HG02642 (cell line): Measurements from ENCODE around the gene NME9.

Experiments
- ATAC-seq: cut with Tn5 transposase; IDR thresholded peaks from one replicate; pipeline ENCODE4 v1.9.1; 2021; ENCODE audit warnings: mild to moderate bottlenecking; ENCODE audit not compliant: unreplicated experiment, poor library complexity

Gene NME9

DNA sequence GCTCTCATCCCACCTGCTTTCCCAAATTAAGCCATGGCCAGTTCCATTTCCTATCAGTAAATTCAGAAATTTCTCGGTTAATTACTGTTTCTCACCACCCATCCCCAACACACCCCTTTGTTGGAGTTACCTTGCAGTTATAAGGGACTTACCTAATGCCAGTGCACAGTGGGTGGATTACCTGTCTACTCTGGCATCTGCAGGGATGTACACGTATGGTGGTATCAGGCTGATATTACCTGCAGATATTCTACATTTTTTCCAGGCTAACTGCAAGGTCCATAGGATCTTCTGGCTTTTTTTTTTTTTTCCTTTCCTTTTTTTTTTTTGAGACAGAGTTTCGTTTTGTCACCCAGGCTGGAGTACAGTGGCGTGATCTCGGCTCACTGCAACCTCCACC is 10.9 kb upstream of the NME9 start:
- no peak for ATAC-seq

DNA sequence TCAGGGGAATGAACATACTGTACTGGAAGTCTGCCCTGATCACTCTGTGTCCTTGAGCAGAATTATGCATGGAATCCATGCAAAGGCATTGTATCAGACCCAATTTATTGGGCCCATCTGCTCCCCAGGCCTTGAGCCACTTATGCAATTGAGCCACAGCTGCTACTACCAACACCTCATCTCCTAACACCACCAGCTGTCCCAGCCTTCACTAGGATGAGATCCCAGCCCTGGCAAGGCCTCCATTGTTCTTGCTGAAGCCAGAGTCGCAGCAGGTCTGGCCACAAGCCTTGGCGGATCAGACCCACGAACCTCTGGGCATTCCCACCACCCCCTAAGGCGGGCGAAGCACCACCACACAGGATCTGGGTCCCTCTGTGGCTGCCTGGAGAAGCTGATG is 9.2 kb upstream of the NME9 start:
- no peak for ATAC-seq

DNA sequence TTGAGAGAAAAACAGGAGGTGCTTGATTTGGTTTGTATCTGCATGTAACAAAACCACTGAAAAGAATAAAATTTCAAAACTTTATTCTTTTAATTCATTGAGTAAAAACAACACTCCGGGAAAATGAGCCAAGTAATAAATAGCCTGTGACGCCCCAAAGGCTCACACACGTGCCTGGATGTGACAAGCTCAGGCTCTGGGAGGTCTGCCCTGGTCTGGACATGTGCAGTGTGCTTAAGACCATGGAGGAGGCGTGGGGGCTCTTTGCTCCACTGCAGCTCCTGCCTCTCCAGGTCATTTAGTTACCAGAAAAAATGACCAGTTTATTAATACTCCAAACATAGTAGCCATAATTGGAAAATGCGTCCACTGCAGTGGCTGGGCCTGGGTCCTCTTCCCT is 8.6 kb upstream of the NME9 start:
- ATAC-seq = no peak

DNA sequence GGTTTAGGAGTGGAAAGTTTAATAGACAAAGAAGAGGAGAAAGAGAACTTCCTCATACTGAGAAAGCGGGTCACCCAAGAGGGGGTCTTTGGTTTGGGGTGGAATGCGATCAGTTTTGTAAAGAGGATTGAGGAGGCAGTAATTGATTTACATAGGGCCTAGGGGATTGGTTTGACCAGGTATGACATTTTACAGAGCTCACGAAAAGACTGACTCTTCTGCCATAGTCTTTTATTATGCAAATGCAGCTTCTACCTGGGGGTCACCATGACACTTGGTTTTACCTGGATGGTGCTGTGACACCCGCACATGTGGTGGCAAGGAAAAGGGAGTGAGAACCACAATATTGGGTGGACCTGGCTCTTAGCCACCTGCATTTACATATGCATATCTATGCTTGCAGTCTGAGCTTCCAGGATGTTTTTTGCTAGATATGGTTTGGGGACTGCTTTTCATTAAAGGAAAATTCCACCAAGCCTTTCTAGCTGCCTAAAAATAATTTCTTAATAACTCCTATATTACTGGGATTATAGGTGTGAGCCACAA is 6.9 kb upstream of the NME9 start:
- no peak for ATAC-seq

DNA sequence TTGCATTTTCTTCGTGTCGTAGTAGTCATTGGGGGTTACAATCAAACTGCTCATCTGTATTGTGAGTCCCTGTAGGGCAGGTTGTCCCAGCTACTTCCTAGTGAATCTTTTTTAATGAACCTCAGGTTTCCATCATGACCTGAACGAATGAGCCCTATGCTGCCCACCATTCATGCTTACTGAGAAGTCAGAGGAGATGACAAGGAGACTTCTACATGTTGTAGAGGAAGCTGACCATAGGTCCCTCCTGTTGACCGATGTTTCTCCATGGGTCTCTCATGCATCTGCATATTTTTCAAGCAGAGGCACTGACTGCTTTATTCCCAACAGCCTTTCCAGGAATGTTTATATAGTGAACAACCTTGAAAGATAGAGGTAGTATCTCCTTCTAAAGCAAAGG is 5.0 kb upstream of the NME9 start:
- no peak for ATAC-seq

DNA sequence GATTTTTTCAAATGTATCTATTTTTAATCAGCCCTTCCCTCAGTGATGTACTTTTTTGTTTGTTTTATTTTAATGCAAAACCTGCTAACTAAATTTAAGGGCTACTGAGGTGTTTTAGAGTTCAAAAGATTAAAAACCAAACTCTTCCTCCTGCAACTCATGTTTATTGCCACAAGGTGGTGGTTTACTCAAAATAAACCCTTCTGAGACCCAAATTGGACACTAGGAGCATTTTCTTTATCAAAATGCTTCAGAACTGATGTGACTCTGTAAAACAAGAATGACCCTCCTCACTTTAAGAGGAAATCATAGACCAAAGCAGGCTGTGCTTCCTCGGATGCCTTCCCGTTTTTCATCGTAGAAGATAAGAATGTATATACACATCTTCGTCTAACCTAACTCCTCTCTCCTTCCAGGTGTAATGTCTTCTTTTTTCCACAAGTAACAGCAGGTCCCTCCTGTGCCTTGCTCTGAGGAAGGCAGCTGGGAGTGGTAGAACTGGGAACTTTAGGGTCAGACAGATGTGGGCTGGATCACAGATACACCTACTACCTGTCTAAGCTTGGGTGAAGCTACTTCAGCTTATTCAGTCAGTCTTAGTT is 2.9 kb upstream of the NME9 start:
- ATAC-seq = no peak

DNA sequence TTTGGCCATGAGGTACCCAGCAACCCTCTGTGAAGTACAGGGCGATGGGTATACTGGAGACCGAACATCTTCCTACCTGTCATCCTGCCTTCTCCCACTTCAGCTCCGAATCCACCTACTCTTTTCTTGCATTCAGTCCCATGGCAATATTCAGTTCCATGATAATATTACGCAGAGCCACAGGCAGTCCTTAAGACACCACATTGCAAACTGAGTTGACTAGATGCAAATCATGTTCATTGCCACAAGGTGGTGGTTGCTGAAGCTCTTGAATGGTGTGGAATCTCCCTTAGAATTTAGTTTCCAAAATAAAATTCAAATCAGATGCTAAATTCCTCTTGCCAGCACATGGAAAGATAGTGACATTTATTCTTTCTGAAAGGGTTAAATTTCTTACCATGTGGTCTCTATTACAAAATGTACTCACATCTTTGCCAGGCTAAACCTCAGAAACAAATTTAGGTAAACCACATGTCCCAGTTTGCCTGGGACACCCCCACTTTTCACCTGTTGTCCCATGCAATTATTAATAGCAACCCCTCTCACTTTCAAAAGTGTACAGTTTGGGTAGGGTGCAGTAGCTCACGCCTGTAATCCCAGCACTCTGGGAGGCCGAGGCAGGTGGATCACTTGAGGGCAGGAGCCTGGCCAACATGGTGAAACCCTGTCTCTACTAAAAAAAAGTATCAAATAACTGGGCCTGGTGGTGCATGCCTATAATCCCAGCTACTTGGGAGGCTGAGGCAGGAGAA is 1.7 kb upstream of the NME9 start:
- no peak for ATAC-seq

DNA sequence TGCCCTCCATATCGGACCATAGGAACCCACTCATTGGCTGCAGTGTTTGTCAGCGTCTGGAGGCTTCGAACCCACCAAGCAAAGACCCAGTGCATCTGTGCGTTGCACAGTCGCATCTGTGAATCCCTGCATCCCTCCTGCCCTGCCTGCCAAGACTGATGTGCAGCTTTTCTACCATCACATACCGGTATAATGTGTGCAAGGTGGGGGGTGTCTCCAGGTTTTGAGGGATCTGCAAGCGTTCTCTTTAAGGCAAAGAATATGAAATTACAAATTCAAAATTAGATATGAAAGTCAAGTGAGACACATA is 288 bp upstream of the NME9 start:
- no peak for ATAC-seq

DNA sequence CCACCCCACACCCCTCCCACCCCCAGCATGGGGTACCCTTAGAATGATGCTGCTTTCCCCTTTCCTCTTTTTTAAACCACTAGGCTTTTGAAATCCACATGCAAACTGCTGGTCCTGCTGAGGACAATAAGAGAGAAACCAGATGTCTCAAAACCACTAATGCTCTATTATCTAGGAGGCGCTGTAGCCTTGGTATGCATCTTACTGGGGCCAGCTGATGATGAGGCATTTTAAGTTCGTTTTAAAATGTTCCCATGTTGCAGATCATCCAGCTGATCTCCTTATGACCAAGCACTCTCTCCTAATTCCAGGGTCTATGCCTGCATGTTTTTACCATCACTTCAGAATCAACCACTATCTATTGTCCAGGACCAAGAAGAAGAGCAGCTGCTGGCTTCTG is 1.3 kb downstream of the NME9 start:
- ATAC-seq = no peak

DNA sequence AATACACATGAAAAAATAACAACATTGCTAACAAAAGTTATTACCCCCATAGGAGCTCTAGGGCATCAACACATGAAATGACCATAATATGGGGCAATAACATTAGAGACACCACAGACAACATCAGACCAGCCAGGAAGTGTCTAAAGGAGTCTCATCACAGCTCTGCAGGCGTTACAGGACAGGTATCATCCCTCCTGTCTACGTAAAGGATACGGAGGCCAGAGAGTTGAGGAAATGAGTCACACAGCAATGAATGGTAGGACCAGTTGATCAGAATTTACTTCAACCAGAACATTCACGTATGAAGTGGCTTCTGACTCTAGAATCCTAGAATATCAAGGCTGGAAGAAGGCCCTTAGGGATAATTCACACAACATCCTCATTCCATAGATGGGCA is 1.8 kb downstream of the NME9 start:
- ATAC-seq = no peak

DNA sequence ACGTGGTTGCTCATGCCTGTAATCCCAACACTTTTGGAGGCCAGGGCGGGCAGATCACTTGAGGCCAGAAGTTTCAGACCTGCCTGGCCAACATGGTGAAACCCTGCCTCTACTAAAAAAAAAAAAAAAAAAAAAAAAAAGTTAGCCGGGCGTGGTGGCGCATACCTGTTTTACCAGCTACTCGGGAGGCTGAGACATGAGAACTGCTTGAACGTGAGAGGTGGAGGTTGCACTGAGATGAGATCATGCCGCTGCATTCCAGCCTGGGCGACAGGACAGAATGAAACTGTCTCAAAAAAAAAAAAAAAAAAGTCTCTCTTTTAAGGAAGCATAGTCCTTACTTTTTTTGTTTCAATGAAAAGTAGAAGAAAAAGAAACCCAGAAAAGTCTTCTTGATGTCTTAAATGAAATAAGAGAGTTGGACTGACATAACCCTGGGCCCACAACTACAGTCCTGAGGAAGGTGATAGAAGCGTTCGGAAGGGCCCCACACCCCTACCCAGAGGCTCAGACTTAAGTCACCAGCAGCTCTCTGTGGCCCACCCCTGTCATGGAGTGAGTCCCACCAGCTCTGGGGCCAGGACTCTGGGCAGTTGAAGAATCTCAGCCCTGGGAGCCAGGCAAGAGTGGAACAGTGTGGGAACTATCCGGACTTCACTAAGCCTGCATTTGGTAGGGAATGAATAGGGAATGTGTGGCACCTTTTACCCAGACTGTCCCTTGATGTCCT is 2.6 kb downstream of the NME9 start:
- no peak for ATAC-seq

DNA sequence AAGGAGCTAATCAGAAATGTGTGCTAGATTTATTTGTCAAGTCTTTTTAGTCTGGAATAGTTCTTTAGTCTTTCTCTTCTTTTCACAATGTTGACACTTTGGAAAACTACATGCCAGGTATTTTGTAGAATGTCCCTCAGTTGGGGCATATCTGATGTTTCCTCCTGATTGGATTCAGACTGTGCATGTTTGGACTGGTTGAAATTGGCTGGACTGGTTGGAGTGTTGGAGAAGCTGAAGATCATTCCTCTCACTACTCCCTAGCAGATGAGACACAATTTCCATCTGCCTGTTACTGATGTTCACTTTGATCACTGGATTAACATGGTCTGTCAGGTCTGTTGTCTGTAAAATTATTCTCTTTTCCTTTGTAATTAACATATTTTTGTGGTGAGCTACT is 3.7 kb downstream of the NME9 start:
- ATAC-seq = no peak

DNA sequence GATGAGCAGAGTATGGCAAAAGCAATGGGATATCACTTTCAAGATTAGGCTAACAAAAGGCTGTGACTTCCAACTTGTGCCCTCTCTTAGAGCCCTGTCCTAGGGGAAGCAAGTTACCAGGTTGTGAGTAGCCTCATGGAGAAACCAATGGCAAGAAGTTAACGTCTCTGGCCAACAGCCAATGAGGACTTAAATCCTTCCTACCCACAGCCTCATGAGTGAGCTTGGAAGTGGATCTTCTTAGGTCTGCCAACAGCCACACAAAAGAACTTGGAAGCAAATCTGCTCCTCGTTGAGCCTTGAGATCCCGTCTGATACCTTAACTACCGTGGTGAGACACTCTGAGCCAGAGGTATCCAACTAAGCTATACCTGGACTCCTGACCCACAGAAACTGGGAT is 5.7 kb downstream of the NME9 start:
- ATAC-seq = no peak

DNA sequence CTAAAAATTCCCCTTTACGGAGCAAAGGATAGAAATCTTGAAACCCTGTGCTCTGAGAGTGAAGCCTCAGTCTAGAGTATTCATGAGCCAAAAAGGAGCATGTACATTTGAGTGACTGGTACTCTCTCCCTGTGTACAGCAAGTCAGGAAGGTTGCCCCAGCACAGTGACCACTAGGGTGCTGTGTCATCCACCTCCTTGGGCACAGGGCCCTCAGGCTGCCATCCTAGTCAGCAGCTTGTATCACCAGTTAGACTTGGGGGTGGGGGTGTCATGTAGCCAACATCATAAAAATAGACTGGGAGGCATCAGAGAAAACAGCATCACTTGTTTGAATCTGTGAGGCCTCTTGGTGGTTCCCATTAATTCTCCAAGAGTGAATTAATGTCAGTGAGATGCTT is 12.0 kb downstream of the NME9 start:
- no peak for ATAC-seq

DNA sequence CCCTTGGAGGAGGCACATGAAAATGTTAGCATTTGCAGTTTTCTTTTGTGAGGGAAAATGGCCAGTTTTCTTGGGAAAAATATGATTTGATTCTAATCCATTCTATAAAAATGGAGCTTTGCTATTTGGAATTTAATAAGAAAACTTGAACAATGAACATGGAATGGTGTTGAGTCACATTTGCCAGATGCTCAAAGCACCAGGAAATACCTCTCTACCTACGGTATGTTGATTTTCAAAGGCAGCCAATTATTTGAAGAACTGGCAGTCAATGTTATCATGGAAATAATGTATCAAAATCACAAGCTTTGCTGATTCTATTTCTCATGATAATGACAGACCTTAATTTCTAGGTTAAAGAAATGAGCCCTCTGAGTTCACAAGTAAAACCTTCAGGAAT is 14.9 kb downstream of the NME9 start:
- ATAC-seq = no peak

DNA sequence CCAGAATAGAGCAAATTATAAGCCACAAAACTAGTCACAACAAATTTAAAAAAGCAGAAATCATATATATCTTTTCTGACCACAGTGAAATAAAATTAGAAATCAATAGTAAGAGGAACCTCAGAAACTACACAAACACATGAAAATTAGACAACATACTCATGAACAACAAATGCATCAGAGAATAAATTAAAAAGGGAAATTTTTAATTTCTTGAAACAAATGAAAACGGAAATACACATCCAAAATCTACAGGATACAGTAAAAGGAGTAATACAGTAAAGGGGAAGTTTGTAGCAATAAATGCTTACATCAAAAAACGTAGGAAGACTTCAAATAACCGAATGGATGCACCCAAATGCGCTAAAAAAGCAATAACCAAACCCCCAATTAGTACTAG is 19.2 kb downstream of the NME9 start:
- no peak for ATAC-seq

DNA sequence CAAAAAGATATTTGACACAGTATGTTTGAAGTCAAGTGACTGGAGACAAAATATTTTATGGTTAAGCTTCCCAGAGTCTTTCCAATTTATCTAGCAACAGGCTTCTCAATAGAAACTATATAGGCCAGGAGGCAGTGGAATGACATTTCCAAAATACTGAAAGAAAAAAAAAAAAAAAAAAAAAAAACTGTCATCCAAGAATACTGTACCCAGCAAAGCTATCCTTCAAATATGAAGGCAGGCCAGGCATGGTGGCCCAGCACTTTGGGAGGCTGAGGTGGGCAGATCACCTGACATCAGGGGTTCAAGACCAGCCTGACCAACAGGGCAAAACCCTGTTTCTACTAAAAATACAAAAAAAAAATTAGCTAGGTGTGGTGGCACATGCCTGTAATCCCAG is 20.9 kb downstream of the NME9 start:
- ATAC-seq = no peak

DNA sequence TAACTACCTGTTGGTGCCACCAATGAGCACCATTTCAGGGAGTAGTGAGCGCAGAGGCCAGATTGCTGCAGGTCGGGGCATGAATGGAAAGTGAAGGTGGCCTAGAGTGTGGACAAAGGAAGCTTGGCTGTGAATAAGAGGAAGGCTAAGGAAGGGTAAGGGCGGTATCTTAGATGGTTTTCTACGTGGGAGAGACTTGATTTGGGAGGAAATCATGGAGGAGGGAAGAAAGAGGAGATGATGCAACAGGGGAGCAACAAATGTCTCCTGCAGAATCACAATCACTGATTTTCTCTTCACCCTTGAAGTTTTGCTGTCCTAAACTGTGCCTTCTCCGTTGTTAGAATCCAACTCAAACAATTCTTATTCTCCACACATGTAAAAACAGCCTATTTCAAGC is 21.8 kb downstream of the NME9 start:
- ATAC-seq = no peak

DNA sequence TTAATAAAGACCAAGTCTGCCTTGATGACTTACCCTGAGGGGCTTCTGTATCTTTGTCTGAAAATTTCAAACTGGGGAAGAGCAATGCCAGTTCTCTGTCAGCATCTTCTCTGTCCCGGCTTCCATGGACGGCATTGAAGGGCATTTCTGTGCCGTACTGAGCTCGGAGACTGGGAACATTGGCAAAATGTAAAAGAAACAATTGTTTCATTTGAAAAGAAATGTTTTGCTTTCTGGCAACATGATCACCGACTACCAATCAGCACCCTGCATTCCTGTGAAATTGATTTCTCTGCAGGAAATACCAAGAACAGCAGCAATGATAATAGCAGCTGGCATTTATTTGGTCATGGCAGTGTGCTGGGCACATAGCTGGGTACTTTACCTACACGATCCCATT is 26.2 kb downstream of the NME9 start:
- no peak for ATAC-seq

DNA sequence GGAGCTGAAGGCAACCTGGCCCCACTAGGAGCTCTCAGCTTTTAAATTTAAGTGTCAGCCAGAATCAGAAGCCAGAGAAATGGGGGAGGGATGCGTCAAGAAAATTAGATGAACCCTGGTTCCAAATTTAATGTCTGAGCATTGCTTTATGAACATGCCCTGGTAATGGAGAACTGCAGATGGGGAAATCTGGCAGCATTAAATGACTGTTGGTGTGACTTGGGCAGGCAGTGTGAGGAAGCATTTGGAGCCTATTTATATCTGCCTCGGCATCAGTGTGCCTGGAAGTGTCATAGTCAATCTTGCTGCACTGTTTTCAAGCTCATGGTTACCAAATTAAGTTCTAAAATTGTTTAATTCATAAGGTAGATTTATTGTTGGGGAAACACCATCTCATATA is 29.0 kb downstream of the NME9 start:
- no peak for ATAC-seq

DNA sequence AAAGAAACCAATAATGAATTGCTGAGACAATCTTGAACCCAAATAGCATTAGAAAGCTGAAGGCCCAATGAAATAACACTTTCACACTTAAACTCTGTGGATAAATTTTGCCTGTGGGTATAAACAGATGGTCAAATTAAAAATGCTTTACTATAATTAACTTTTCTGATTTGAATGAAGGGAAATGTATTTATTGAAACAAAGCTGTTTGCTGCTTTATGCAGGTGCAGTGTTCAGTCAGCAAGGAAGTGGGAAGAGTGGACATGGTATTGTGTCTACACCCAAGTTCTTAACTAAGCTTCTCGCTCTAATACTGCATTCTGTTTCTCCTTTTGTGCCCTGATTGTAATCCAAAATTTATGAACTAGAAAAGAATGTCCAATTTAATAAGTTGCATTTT is 31.8 kb downstream of the NME9 start:
- ATAC-seq = no peak
